ENCODE data around the gene SORCS2. TPM values are rescaled to one million over a fixed set of nuclear protein-coding genes. Genes with fewer than 3 reads are reported as not detected.
"Not testable (repeated sequence)": the region's sequence is repeated elsewhere in the genome, so short reads cannot be mapped to it uniquely, and the experiment has no call there.

Gene SORCS2
- total RNA-seq, 2 experiments from 2014 or later, result not detected

GRCh38 chr4:7444314-7444713, 252.0 kb downstream of the SORCS2 start:
- ChIA-PET CTCF (no interaction called here), POLR2A (no interaction called here)
- Mint-ChIP-seq H3K36me3 (ENCODE audit: low read depth) (no peaks in the 10 kb centered on the region), H3K9me3 (ENCODE audit: insufficient read depth) (no peaks in the 10 kb centered on the region), H3K27me3 (ENCODE audit: low read depth) (peaks cover 2% of the 10 kb centered on the region), H3K4me3 (no peak overlapping the region), H3K4me1 (ENCODE audit: low read depth) (peaks cover 3% of the 10 kb centered on the region), H3K27ac (no peak overlapping the region)
- DNase-seq (no peak), ATAC-seq (no peak)

DNA sequence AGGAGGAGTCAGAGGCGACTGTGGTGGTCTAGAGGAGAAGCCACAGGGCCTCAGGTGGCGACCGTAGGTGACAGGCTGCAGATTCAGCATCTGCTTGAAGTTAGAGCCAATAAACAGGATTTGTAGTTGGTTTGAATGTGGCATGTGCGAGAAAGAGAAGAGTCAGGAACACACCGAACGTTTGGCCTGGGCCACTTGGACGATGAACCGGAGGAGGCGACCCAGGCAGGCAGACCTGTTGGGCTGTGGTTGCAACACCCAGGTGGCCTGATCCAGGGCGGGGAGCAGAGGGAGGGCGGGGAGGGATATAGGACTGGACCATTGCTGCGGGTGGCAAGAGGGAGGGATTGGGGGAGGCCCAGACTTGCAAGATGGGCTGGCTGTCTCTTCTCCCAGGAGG, 252.4 kb downstream of the SORCS2 start:
- H3K36me3 Mint-ChIP-seq (ENCODE audit: low read depth), result no peaks in the 10 kb centered on the region
- H3K27me3 Mint-ChIP-seq (ENCODE audit: low read depth), result peaks cover 2% of the 10 kb centered on the region

DNA sequence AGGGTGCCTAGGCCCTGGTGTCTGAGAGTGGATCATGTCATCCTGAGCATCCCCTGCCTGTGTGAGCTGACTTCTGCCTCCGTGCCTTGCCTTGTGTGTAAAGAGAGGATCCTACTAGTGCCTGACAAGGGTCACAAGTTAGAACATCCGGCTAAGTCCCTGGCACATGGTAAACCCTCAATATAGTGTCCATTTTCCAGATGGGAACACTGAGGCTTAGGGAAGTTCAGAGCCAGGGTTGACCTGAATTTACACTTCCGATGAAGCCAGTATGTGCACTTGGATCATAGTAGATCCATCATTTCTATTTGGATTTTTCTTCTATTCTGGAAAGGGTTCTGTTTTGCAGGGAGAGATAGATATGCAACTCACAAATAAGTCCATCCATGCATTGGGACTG, 254.9 kb downstream of the SORCS2 start:
- ATAC-seq (no peak), DNase-seq (no peak)
- H3K4me1 Mint-ChIP-seq (ENCODE audit: low read depth), result peaks cover 3% of the 10 kb centered on the region
- H3K4me3 Mint-ChIP-seq, result no peak overlapping the region
- H3K27ac Mint-ChIP-seq, result no peak overlapping the region
- CTCF ChIA-PET, result no interaction called here
- H3K27me3 Mint-ChIP-seq (ENCODE audit: low read depth), result peaks cover 2% of the 10 kb centered on the region
- H3K9me3 Mint-ChIP-seq (ENCODE audit: insufficient read depth), result no peaks in the 10 kb centered on the region
- H3K36me3 Mint-ChIP-seq (ENCODE audit: low read depth), result no peaks in the 10 kb centered on the region
- POLR2A ChIA-PET, result no interaction called here

More for the DNA sequence above, 252.4 kb downstream of the SORCS2 start:
- no peak for DNase-seq
- Mint-ChIP-seq H3K4me3 (no peak overlapping the region), H3K4me1 (ENCODE audit: low read depth) (peaks cover 3% of the 10 kb centered on the region), H3K9me3 (ENCODE audit: insufficient read depth) (no peaks in the 10 kb centered on the region), H3K27ac (no peak overlapping the region)
- POLR2A ChIA-PET, result no interaction called here
- ATAC-seq, result no peak
- CTCF ChIA-PET, result no interaction called here

GRCh38 chr4:7448036-7448435, 255.7 kb downstream of the SORCS2 start:
- Mint-ChIP-seq H3K9me3 (ENCODE audit: insufficient read depth) (no peaks in the 10 kb centered on the region), H3K27ac (no peak overlapping the region), H3K4me3 (no peak overlapping the region), H3K27me3 (ENCODE audit: low read depth) (peaks cover 2% of the 10 kb centered on the region), H3K36me3 (ENCODE audit: low read depth) (no peaks in the 10 kb centered on the region), H3K4me1 (ENCODE audit: low read depth) (no peaks in the 10 kb centered on the region)
- no peak for ATAC-seq
- ChIA-PET POLR2A (no interaction called here), CTCF (no interaction called here)
- DNase-seq, result no peak

- H3K4me3 Mint-ChIP-seq, result no peak overlapping the region
- ATAC-seq (no peak), DNase-seq (no peak)
- ChIA-PET CTCF (no interaction called here), POLR2A (no interaction called here)
- no peak overlapping the region for H3K27ac Mint-ChIP-seq
- no peaks in the 10 kb centered on the region for H3K36me3 Mint-ChIP-seq (ENCODE audit: low read depth)
- H3K27me3 Mint-ChIP-seq (ENCODE audit: low read depth), result no peaks in the 10 kb centered on the region
- no peaks in the 10 kb centered on the region for H3K9me3 Mint-ChIP-seq (ENCODE audit: insufficient read depth)
- H3K4me1 Mint-ChIP-seq (ENCODE audit: low read depth), result no peaks in the 10 kb centered on the region
These were observed 258.6 kb downstream of the SORCS2 start for GRCh38 chr4:7450775-7451433.

- Mint-ChIP-seq H3K9me3 (ENCODE audit: insufficient read depth) (no peaks in the 10 kb centered on the region), H3K36me3 (ENCODE audit: low read depth) (no peaks in the 10 kb centered on the region), H3K27me3 (ENCODE audit: low read depth) (no peaks in the 10 kb centered on the region), H3K4me1 (ENCODE audit: low read depth) (no peaks in the 10 kb centered on the region), H3K27ac (no peak overlapping the region), H3K4me3 (no peak overlapping the region)
- ATAC-seq (no peak), DNase-seq (no peak)
- ChIA-PET CTCF (no interaction called here), POLR2A (no interaction called here)
These were observed 259.1 kb downstream of the SORCS2 start for GRCh38 chr4:7451434-7451789.

- Mint-ChIP-seq H3K4me3 (no peak overlapping the region), H3K27ac (no peak overlapping the region), H3K27me3 (ENCODE audit: low read depth) (no peaks in the 10 kb centered on the region), H3K9me3 (ENCODE audit: insufficient read depth) (no peaks in the 10 kb centered on the region), H3K36me3 (ENCODE audit: low read depth) (no peaks in the 10 kb centered on the region), H3K4me1 (ENCODE audit: low read depth) (no peaks in the 10 kb centered on the region)
- ChIA-PET CTCF (no interaction called here), POLR2A (no interaction called here)
- DNase-seq (no peak), ATAC-seq (no peak)
These were observed 259.5 kb downstream of the SORCS2 start for GRCh38 chr4:7451800-7452199.

DNA sequence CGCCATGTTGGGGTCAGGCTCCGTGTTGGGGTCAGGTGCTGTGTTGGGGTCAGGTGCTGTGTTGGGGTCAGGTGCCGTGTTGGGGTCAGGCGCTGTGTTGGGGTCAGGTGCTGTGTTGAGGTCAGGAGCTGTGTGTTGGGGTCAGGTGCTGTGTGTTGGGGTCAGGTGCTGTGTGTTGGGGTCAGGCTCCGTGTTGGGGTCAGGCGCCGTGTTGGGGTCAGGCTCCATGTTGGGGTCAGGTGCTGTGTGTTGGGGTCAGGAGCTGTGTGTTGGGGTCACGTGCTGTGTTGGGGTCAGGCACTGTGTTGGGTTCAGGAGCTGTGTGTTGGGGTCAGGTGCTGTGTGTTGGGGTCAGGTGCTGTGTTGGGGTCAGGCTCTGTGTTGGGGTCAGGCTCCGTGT, 260.5 kb downstream of the SORCS2 start:
- H3K9me3 Mint-ChIP-seq (ENCODE audit: insufficient read depth); H3K36me3 Mint-ChIP-seq (ENCODE audit: low read depth): not testable (repeated sequence)

GRCh38 chr4:7457201-7458065, 265.1 kb downstream of the SORCS2 start:
- ChIA-PET POLR2A (no interaction called here), CTCF (no interaction called here)
- H3K9me3 Mint-ChIP-seq (ENCODE audit: insufficient read depth), result no peaks in the 10 kb centered on the region
- H3K27ac Mint-ChIP-seq, result no peak overlapping the region
- no peak for DNase-seq
- H3K27me3 Mint-ChIP-seq (ENCODE audit: low read depth), result no peaks in the 10 kb centered on the region
- H3K4me1 Mint-ChIP-seq (ENCODE audit: low read depth), result no peaks in the 10 kb centered on the region
- no peak for ATAC-seq
- H3K4me3 Mint-ChIP-seq, result no peak overlapping the region
- no peaks in the 10 kb centered on the region for H3K36me3 Mint-ChIP-seq (ENCODE audit: low read depth)

More for the DNA sequence above, 260.5 kb downstream of the SORCS2 start:
- H3K27ac Mint-ChIP-seq; H3K4me1 Mint-ChIP-seq (ENCODE audit: low read depth); H3K27me3 Mint-ChIP-seq (ENCODE audit: low read depth); H3K4me3 Mint-ChIP-seq; CTCF ChIA-PET; ATAC-seq; DNase-seq: not testable (repeated sequence)
- POLR2A ChIA-PET, result interaction anchor here (0.7 kb wide), 1 partner anchor 1173 kb away, joined by 4 read pairs; no protein-coding TSS in a partner anchor

- Mint-ChIP-seq H3K4me1 (ENCODE audit: low read depth) (no peaks in the 10 kb centered on the region), H3K36me3 (ENCODE audit: low read depth) (no peaks in the 10 kb centered on the region), H3K9me3 (ENCODE audit: insufficient read depth) (no peaks in the 10 kb centered on the region), H3K27ac (no peak overlapping the region), H3K27me3 (ENCODE audit: low read depth) (no peaks in the 10 kb centered on the region), H3K4me3 (no peak overlapping the region)
- ATAC-seq (no peak), DNase-seq (no peak)
- POLR2A ChIA-PET, result no interaction called here
- CTCF ChIA-PET, result no interaction called here
These were observed 265.7 kb downstream of the SORCS2 start for GRCh38 chr4:7458066-7458425.

DNA sequence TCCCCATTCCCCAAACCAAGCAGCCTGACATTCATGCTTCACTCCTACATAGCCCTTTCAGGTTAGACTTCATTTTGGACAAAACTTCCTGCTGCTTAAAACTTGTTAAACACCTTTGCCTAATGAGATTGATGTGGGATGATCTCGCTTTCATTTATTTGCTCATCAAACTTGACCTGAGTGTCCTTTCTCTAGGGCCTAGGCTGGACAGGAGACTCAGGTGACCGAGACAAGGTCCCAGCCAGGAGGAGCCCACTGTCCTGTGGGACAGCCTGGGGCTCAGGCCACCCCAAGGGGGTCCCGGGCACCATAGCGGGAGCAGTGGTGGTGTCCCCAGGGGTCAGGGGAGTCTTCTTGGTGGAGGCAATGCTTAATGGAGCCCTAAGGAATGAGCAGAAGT, 266.1 kb downstream of the SORCS2 start:
- no peaks in the 10 kb centered on the region for H3K27me3 Mint-ChIP-seq (ENCODE audit: low read depth)
- H3K4me1 Mint-ChIP-seq (ENCODE audit: low read depth), result no peaks in the 10 kb centered on the region
- ATAC-seq (no peak), DNase-seq (no peak)
- no peak overlapping the region for H3K27ac Mint-ChIP-seq
- no peaks in the 10 kb centered on the region for H3K9me3 Mint-ChIP-seq (ENCODE audit: insufficient read depth)
- H3K36me3 Mint-ChIP-seq (ENCODE audit: low read depth), result no peaks in the 10 kb centered on the region
- ChIA-PET CTCF (no interaction called here), POLR2A (no interaction called here)
- no peak overlapping the region for H3K4me3 Mint-ChIP-seq

DNA sequence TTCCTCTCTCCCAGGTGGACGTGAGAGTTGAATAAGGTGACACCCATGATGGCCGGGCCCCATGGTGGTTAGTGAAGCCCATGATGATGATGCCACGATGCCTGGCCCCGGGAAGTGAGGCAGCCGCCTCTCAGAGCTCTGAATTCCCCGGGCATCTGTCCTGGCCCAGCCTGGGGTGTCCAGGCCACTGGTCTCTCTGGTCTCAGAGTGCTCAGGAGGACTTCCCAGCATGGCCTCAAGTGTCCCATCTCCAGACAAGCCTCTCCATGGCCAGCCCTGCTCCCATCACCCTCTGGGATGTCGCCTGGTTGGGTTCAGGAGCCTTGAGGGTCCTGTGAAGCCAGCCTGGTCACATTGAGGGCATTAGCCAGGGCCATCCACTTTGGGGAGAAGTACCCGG, 267.1 kb downstream of the SORCS2 start:
- H3K4me3 Mint-ChIP-seq, result no peak overlapping the region
- ATAC-seq, result no peak
- DNase-seq, result no peak
- ChIA-PET CTCF (no interaction called here), POLR2A (no interaction called here)
- no peak overlapping the region for H3K27ac Mint-ChIP-seq
- no peaks in the 10 kb centered on the region for H3K36me3 Mint-ChIP-seq (ENCODE audit: low read depth)
- no peaks in the 10 kb centered on the region for H3K9me3 Mint-ChIP-seq (ENCODE audit: insufficient read depth)
- H3K27me3 Mint-ChIP-seq (ENCODE audit: low read depth), result no peaks in the 10 kb centered on the region
- no peaks in the 10 kb centered on the region for H3K4me1 Mint-ChIP-seq (ENCODE audit: low read depth)

DNA sequence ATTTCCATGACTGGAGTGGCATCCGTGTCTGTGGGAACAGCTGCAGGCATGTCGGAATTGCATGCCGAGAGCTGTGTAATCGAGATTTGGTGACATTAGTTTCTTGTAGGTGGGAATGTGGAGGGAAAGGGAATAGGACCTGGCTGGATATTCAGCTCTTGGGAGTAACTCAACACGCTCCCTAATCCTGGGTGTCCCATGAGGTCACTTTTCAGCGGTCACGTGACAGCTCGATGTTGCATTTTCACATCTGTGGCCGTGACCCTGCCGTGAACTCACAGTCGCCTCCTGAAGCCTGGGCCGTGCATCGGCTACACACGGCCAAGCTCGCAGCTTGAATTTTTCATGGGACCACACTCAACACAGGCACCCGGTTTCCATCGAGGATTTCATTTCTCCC, 268.2 kb downstream of the SORCS2 start:
- ATAC-seq (no peak), DNase-seq (no peak)
- ChIA-PET POLR2A (no interaction called here), CTCF (no interaction called here)
- H3K27me3 Mint-ChIP-seq (ENCODE audit: low read depth), result no peaks in the 10 kb centered on the region
- no peak overlapping the region for H3K27ac Mint-ChIP-seq
- no peak overlapping the region for H3K4me3 Mint-ChIP-seq
- no peaks in the 10 kb centered on the region for H3K4me1 Mint-ChIP-seq (ENCODE audit: low read depth)
- H3K9me3 Mint-ChIP-seq (ENCODE audit: insufficient read depth), result no peaks in the 10 kb centered on the region
- H3K36me3 Mint-ChIP-seq (ENCODE audit: low read depth), result no peaks in the 10 kb centered on the region

All from activated CD8-positive, alpha-beta T cell treated with anti-CD3 and anti-CD28 coated beads, Interleukin-2, amount 10 ng/mL, durations not matched to agents 7 days and 5 days (primary cell).